ENCODE results near the gene CANX.

CANX gene

GRCh38 chr5:179758955-179759354, 60.2 kb downstream of the CANX start:
- DNase-seq: no peak

- DNase-seq: no peak
These were observed 61.1 kb downstream of the CANX start for GRCh38 chr5:179759581-179760551.

DNA sequence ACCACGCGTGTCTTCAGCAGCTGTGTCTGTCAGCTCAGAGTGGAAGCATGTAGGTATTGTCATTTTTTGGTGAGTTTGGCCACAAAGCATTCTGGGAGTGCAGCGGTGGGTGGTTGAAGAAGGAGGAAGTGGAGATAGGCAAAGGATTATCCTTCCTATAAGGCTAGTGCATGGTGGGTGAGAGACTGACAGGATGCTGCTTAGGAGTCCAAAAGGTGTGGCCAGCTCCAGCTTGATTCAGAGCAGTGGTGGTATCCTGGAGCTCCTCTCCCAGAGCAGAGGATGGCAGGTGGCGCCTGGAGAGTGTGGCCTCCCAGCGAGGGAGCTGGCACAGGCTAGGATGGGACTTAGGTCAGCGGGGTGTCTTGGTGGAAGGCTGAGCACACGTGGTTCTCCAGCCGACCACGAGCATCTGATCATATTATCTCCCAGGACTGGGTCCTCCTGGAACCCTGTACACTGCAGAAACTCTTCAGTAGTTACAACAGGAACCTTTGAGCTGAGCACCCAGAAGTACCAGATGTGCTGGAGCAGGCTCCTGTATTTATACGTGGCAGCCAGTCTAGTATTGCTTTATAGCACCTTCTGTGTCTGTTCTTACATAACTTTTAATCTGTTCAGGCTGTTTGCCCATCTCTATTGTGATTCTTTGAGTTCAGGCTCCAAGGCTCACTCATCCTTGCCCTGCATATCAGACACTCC, 63.5 kb downstream of the CANX start:
- DNase-seq: no peak

GRCh38 chr5:179762781-179763176, 64.0 kb downstream of the CANX start:
- DNase-seq: no peak

- no peak for DNase-seq
These were observed 64.6 kb downstream of the CANX start for GRCh38 chr5:179763215-179763945.

- no peak for DNase-seq
These were observed 65.3 kb downstream of the CANX start for GRCh38 chr5:179764056-179764455.

- no peak for DNase-seq
These were observed 66.6 kb downstream of the CANX start for GRCh38 chr5:179765400-179765799.

GRCh38 chr5:179766021-179766725, 67.4 kb downstream of the CANX start:
- DNase-seq: no peak

- no peak for DNase-seq
These were observed 68.1 kb downstream of the CANX start for GRCh38 chr5:179766726-179767455.

DNA sequence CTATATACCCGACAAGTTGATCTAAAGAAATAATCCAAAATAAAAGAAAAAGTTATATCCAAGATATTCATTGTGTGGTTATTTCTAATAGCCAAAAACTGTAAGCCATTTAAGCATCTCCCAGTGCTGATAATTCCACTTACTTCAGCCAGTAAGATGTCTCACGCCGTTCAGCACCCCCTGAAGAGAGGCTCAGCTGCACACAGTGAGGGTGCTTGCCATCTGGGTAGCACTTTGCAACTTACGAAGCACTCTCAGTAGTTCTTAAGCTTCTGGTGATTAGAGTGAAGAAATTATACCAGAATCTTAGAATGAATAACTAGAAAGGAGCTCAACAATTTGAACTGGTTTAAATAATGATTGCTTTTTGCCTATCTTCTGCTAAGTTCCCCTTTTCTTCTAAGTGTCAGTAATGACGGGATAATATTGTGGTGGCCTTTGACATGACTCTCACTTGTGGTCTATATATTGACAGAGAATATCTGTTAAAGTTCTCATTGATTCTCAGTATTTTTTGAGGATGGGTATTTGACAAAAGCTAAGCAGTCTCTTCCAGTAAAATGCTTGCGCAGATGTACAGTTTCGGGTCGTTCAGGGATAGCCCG, 68.8 kb downstream of the CANX start:
- no peak for DNase-seq

GRCh38 chr5:179768326-179769085, 69.7 kb downstream of the CANX start:
- DNase-seq: no peak

GRCh38 chr5:179769271-179769670, 70.5 kb downstream of the CANX start:
- no peak for DNase-seq

DNA sequence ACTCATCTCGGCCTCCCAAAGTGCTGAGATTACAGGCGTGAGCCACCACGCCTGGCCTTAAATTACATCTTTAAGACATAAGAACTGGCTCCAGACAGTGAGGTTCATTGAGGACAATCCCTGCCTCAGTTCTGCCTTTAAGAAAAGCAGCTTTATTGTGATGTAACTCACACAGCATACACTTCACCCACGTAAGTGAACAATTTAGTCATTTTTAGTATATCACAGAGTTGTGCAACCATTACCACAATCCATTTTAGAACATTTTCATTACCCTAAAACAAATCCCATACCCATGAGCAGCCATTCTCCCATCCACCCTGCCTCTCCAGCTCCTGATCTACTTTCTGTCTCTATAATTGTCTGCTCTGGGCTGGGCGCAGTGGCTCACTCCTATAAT, 71.0 kb downstream of the CANX start:
- DNase-seq: no peak

DNA sequence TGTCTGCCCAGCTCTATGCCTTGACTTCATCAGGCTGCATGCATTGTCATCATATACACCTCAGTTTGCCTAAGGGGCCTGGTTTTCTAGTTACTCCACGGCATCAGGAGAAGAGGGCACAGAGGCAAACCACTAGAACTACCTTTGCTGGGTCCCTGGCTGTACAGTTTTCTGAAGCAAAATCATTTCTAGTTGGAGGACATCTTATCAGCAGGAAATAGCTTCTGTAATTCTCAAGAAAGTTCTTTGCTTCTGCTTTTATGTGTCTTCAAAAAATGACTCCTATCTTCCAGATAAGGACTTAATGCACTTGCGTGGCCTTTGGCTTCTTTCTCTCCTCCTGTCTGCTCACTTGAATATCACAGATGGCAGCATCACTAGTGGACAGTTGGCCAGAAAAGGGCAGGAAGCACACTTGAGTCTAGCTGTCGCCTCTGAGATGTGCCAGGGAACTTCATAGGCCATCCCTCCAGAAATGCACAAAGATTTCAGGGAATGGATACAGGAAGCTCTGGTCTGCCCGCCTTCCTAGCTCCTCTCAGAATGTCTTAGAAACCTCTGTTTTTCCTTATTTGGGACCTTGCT, 72.6 kb downstream of the CANX start:
- DNase-seq: no peak

GRCh38 chr5:179772351-179772750, 73.6 kb downstream of the CANX start:
- DNase-seq: no peak

GRCh38 chr5:179773686-179774040, 74.9 kb downstream of the CANX start:
- DNase-seq: no peak

DNA sequence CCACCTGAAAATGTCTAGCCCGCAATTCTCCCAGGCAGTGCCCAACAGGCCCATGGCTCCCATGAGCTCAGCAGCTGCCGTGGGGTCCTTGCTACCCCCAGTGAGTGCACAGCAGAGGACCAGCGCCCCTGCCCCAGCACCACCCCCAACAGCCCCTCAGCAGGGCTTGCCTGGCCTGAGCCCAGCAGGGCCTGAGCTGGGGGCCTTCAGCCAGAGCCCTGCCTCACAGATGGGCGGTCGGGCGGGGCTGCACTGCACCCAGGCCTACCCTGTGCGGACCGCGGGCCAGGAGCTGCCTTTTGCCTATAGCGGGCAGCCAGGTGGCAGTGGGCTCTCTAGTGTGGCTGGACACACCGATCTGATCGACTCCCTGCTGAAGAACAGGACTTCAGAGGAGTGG, 75.7 kb downstream of the CANX start:
- DNase-seq: no peak

- no peak for DNase-seq
These were observed 77.7 kb downstream of the CANX start for GRCh38 chr5:179776411-179776938.

DNA sequence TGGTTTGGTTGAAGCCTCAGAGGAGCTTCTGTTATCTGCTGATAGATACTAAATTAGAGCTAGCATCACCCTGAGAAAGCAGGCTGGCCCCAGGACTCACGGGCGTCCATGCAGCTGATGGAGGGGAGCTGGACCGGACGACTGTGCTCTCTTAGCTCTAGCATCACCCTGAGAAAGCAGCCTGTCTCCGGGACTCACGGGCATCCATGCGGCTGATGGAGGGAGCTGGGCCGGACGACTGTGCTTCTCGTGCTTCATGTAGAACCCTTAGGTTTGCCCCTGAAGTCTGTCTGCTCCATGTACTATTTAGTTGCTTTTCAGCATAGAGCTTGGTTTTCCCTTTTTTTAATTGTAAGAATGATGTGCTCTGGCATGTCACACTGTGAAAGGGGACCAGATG, 78.7 kb downstream of the CANX start:
- DNase-seq: no peak

DNA sequence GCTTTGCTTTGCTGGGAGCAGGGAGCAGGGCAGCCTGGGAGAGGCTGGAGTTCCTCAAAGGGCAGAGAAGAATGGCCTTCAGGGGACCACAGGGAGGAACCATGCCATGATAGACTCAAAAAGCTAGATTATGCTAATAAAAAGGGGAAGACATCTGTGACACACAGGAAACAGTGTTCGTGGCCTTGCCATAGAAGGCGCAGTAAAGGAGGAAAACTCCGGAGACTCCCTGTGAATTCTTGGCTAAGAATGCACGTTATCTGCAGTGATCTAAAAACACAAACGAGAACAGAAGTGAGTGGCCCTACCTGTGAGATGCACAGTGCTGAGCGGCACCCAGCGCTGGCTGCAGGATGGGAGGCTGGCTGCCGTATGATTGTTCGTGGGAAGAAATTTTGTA, 79.1 kb downstream of the CANX start:
- DNase-seq: no peak

Measured in NCI-H187 (cell line).